OCI-LY3 (cell line): Measurements from ENCODE around the gene DCHS2.

Experiments
- H2AFZ ChIP-seq: fragments of 200-600, 300-600 bp; shearing (Covaris generic); 2 replicates; pipeline ENCODE4 v1.6.0; 2014; ENCODE audit warnings: antibody characterized with exemption, low read depth, low read length
- H3K27ac ChIP-seq: fragments of 200-600, 300-600 bp; sonication (generic); 2 replicates; pipeline ENCODE4 v1.5.1; 2014; ENCODE audit warnings: mild to moderate bottlenecking, low read length, moderate library complexity, mixed read lengths
- H3K27me3 ChIP-seq: fragments of 200-600, 300-600 bp; sonication (generic); 2 replicates; pipeline ENCODE4 v1.6.1; 2014; ENCODE audit warnings: low read depth, low read length, mixed read lengths
- H3K36me3 ChIP-seq: fragments of 200-600, 300-600 bp; sonication (generic); replicated peaks from 2 replicates; pipeline ENCODE3; 2014; ENCODE audit warnings: low read depth, low read length, mixed read lengths
- H3K4me1 ChIP-seq: fragments of 300-600, 200-600 bp; sonication (generic); 2 replicates; pipeline ENCODE4 v1.6.1; 2014; ENCODE audit warnings: low read length, mixed read lengths
- H3K4me2 ChIP-seq: fragments of 200-600, 300-600 bp; sonication (generic); 2 replicates; pipeline ENCODE4 v1.6.1; 2014; ENCODE audit warnings: low read length, mixed read lengths
- H3K4me3 ChIP-seq: fragments of 300-600, 200-600 bp; sonication (generic); 2 replicates; pipeline ENCODE4 v1.5.1; 2014; ENCODE audit warnings: antibody characterized with exemption, mild to moderate bottlenecking, low read length, moderate library complexity
- H3K79me2 ChIP-seq: fragments of 300-600, 200-600 bp; shearing (Covaris generic); 2 replicates; pipeline ENCODE4 v1.6.1; 2014; ENCODE audit warnings: mild to moderate bottlenecking, low read length, mixed read lengths
- H3K9ac ChIP-seq: fragments of 300-600, 200-600 bp; shearing (Covaris generic); 2 replicates; pipeline ENCODE4 v1.6.0; 2014; ENCODE audit warnings: mild to moderate bottlenecking, low read length, moderate library complexity
- H3K9me3 ChIP-seq: fragments of 200-600, 300-600 bp; shearing (Covaris generic); 2 replicates; pipeline ENCODE4 v1.6.1; 2014; ENCODE audit warnings: low read length, mixed read lengths; ENCODE audit not compliant: insufficient read depth
- H4K20me1 ChIP-seq: fragments of 200-600, 300-600 bp; sonication (generic); 2 replicates; pipeline ENCODE4 v1.6.1; 2016; ENCODE audit warnings: low read length, mixed read lengths; ENCODE audit not compliant: insufficient read depth
- EZH2phosphoT487 ChIP-seq: fragments of 200-600 bp; shearing (Covaris generic); IDR thresholded peaks from 2 replicates; pipeline ENCODE4 v1.6.1; 2018; ENCODE audit warnings: antibody characterized with exemption, mixed run types, low read depth
- TF ChIP-seq, protein P1 (sequence below): fragments of 200-600, 300-600 bp; sonication (generic); IDR thresholded peaks from 2 replicates; pipeline ENCODE4 v1.5.1; 2014; ENCODE audit warnings: antibody characterized with exemption, low read length, low read depth

The DCHS2 gene

DNA sequence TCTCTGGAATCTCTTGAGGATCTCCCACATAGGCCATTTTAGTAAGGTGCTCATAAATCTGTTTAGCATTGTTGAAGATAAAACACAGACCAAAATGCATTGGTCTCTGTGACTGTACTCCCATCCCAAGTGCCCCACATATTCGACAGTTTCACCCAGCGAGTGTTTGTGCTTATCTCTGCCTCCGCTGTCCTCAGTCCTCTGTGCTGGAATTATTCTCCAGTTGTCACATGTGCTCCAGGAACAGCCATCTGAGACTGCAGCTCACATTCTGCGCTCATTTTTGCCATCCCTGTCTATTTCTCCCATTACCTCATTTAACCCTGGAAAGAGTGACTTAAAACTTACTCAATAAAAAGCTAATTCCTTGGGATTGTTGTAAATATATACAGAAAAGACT, 27.6 kb upstream of the DCHS2 start:
- Histone ChIP-seq H3K36me3 (no peaks in the 10 kb centered on the region), H3K9me3 (no peaks in the 10 kb centered on the region), H3K4me3 (no peak overlapping the region), H3K4me2 (no peak overlapping the region), H3K27me3 (peaks cover 49% of the 10 kb centered on the region), H4K20me1 (no peaks in the 10 kb centered on the region), H3K79me2 (no peaks in the 10 kb centered on the region), H3K27ac (no peak overlapping the region), H3K4me1 (peaks cover 13% of the 10 kb centered on the region), H3K9ac (no peak overlapping the region), H2AFZ (no peak overlapping the region)
- TF ChIP-seq EZH2phosphoT487 = no peak
- TF ChIP-seq, protein P1, sequence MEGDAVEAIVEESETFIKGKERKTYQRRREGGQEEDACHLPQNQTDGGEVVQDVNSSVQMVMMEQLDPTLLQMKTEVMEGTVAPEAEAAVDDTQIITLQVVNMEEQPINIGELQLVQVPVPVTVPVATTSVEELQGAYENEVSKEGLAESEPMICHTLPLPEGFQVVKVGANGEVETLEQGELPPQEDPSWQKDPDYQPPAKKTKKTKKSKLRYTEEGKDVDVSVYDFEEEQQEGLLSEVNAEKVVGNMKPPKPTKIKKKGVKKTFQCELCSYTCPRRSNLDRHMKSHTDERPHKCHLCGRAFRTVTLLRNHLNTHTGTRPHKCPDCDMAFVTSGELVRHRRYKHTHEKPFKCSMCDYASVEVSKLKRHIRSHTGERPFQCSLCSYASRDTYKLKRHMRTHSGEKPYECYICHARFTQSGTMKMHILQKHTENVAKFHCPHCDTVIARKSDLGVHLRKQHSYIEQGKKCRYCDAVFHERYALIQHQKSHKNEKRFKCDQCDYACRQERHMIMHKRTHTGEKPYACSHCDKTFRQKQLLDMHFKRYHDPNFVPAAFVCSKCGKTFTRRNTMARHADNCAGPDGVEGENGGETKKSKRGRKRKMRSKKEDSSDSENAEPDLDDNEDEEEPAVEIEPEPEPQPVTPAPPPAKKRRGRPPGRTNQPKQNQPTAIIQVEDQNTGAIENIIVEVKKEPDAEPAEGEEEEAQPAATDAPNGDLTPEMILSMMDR = no peak

GRCh38 chr4:154517591-154517990, 26.0 kb upstream of the DCHS2 start:
- Histone ChIP-seq H3K27me3 (peaks cover 50% of the 10 kb centered on the region), H3K4me1 (peaks cover 17% of the 10 kb centered on the region), H3K36me3 (peaks cover 5% of the 10 kb centered on the region), H3K4me3 (no peak overlapping the region), H4K20me1 (no peaks in the 10 kb centered on the region), H3K4me2 (no peak overlapping the region), H2AFZ (no peak overlapping the region), H3K27ac (no peak overlapping the region), H3K79me2 (no peaks in the 10 kb centered on the region), H3K9me3 (peaks cover 5% of the 10 kb centered on the region; the same call in 1 of the 2 replicates), H3K9ac (no peak overlapping the region)
- no peak for TF ChIP-seq EZH2phosphoT487
- TF ChIP-seq, protein P1 = no peak

DNA sequence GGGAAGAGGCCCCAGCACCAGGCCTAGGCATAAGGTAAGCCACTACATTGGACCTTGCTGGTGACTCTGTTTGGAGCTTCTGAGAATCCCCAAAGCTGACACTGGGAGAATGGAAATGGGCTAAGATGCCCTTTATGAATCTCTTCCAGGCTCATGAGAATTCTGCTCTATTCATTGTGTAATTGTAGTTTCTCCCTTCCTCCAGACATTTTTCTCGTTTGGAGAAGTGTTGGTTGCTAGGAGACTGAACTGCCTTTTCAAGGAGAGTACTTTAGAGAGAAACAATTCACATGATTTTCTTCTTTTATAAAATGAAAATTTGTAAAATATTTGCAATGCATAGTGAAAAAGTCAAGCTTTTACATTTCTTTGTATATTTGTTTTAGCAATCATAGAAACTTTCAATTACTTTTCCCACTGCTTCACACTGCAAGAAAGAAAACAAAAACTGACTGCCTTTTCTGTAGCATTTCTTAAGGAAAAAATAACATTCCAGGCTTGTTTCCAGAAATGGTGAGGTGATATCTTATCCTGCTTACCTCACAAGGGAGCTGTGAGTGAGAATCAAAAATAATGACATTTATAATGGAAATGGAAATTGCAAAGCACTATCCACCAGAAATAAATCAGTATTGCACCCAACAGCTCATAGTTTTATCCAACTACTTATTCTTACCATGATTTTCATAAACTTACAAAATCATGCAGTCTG, 24.9 kb upstream of the DCHS2 start:
- peaks cover 5% of the 10 kb centered on the region; the same call in 1 of the 2 replicates for H3K9me3 ChIP-seq
- H3K4me3 ChIP-seq = no peak overlapping the region
- no peaks in the 10 kb centered on the region for H3K79me2 ChIP-seq
- H3K27me3 ChIP-seq = peaks cover 42% of the 10 kb centered on the region
- H3K9ac ChIP-seq = no peak overlapping the region
- H4K20me1 ChIP-seq = no peaks in the 10 kb centered on the region
- H3K27ac ChIP-seq = no peak overlapping the region
- H3K36me3 ChIP-seq = peaks cover 5% of the 10 kb centered on the region
- H2AFZ ChIP-seq = no peak overlapping the region
- peaks cover 22% of the 10 kb centered on the region for H3K4me1 ChIP-seq
- H3K4me2 ChIP-seq = no peak overlapping the region
- TF ChIP-seq, protein P1 = no peak
- no peak for TF ChIP-seq EZH2phosphoT487

GRCh38 chr4:154511981-154512380, 20.4 kb upstream of the DCHS2 start:
- H3K4me1 ChIP-seq = peaks cover 8% of the 10 kb centered on the region
- H3K4me3 ChIP-seq = no peak overlapping the region
- no peaks in the 10 kb centered on the region for H3K79me2 ChIP-seq
- TF ChIP-seq, protein P1 = no peak
- no peak for TF ChIP-seq EZH2phosphoT487
- peaks cover 5% of the 10 kb centered on the region; the same call in 1 of the 2 replicates for H3K9me3 ChIP-seq
- no peaks in the 10 kb centered on the region for H4K20me1 ChIP-seq
- no peak overlapping the region for H3K4me2 ChIP-seq
- H2AFZ ChIP-seq = no peak overlapping the region
- H3K27me3 ChIP-seq = peaks cover 31% of the 10 kb centered on the region
- no peak overlapping the region for H3K9ac ChIP-seq
- no peak overlapping the region for H3K27ac ChIP-seq
- H3K36me3 ChIP-seq = peaks cover 5% of the 10 kb centered on the region
